NCI-H1092 (cell line): Measurements from ENCODE around the gene GNLY.

Experiments used
- DNase-seq: peaks from one replicate; lab custom pipeline; 2025; lab: John Stamatoyannopoulos, UW

The GNLY gene

DNA sequence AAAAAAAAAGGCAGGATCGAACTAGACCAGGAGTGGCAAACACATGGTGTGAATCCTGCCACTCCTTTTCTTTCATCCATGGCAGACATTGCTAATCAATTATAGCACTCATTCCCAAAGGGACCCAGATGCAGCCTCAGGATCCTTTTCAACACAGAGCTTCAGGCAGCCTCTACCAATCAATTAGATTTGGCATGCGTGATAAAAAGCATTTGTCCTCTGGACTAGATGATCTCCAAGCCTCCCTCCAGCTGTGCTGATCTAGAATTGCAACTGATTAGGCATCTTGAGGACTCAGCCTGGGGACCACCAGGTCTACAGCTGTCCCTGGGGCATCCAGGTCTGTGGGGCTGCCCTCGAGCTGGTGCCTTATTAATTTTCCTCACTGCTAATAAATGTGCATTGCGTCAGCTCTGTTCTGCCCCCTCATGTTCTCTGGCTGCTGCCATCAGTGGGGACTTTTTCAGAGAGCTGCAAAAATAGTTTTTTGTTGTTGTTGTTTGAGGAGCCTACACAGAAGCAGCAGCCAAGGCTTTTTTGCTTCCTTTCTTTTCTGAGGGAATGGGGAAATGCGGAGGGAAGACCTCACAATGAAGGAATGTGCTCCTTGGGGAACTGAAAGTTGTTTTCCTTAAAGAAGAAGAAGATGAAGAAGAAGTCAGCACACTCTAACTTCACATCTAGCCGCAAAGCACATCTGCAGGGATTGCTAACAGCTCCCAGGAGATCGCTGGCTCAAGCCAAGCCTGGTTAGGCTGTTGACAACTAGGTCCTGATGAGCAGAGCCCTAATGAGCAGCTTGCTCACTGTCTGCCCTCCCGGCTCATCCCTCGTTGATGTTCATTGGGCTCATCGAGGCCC, 50.8 kb downstream of the GNLY start:
- DNase-seq: no peak

DNA sequence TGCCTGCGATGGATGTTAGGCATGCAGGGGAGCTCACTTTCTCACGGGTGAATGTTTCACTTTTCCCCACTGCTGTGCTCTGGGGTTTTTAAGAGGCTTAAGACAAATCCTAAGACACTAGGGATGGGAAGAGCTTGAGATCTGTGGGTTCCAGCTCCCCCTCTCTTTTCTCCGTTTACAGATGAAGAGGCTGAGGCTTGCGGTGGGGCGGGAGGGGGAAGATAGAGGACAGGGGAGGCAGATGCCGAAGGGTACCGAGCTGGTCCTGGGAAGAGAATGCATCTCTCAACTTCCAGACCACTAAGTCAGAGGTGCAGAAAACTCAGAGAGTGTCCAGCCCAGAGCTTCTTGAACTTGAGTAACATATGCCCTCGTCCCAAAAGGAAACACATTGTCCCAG, 51.5 kb downstream of the GNLY start:
- DNase-seq: no peak

DNA sequence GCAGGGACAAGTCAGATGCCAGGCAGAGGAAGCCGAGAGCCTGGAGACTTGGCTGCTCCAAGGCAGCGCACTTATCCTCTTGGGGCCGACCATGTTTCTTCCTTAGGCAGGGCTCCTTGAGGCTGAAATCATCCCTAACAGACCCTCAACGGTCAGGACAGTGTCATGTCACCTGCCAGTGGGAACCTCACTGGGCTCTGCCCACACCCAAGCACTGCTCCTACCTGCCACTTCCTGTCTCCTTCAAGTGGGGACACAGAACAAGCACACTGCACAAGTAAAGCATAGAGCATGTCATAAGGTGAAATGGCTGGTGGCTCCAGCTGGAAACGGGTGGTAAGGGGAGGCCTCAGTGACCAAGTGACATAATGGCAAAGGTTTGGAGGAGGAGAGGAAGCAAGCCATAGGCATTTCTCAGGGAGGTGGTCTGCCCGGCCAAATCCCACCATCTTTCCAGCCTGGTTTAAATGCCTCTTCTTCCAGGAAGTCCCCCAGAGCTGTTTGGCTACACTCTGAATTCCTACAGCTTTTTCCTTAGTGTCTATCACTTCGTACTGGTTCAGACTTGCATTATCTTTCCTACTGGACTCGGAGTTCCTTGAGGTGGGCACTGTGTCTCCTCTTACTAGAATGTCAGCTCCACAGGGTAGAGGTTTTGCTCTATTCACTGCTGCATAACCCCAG, 52.3 kb downstream of the GNLY start:
- no peak for DNase-seq

DNA sequence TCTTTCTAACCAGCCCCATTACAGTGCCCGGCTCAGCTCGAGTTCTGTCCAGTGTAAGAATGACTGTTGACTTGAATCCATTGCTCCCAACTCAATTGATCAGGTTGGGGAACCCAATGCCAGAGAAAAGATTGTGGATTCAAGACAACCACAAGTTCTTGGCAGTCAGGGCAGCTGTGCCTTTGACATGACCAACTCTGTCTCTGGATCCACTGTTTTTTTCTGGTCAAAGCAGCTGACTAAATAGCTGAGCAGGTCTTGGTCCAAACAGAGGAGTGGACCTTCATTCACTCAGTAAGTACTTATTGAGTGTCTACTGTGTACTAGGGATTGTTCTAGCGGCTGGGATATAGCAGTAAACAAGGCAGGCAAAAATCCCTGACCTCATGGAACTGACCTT, 53.3 kb downstream of the GNLY start:
- no peak for DNase-seq

DNA sequence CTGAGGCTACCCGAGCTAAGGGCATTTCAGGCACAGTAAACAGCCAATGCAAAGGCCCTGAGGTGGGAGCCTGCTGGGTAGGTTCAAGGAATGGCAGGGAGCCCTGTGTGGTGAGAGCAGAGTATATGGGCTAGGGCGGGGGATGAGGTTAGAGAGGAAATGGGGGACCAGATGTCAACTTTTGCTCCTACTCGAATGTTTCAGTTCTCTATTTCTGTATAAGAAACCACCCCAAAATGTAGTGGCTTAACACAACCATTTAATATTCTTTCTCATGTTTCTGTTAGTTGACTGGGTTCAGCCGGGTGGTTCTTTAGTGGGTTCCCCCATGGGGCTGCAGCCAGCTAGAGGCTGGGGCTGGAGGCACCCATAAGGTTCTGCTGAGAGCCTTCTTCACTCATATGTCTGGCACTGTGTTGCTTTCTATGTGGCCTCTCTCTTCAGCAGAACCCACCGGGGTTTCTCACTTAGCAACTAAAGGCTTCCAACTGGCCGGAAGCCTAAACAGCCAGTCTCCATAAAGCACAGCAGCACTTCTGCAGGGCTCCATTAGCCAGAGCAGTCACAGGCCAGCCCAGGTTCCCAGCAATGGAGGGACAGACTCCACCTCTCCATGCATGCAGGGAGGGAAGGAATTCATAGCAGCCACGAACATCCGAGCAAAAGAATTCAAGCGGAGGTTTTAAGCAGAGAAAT, 54.0 kb downstream of the GNLY start:
- no peak for DNase-seq
